Esophagus squamous epithelium (tissue), 5 donors: ENCODE data around the gene LRRC25. TPM values are rescaled to one million over a fixed set of nuclear protein-coding genes. Genes with fewer than 3 reads are reported as not detected.

ENCODE experiments used
- DNase-seq: peaks from one replicate; lab custom pipeline; 2025; lab: John Stamatoyannopoulos, UW
- H3K27ac ChIP-seq, 4 donors: fragments of 200-600 bp; sonication (generic); one replicate each; pipeline ENCODE4 v1.5.1; 2016 to 2019; ENCODE audit warnings: mild to moderate bottlenecking in 1 of 4
- H3K27me3 ChIP-seq, 4 donors: fragments of 200-600 bp; sonication (generic); 1 replicate in 3 of 4; 2 replicates in 1 of 4; pipeline versions ENCODE4 v1.5.1 to v1.6.0; 2017 to 2021; ENCODE audit warnings: antibody characterized with exemption in 1 of 4
- H3K36me3 ChIP-seq, 3 donors: fragments of 200-600 bp; sonication (generic); one replicate each; pipeline ENCODE4 v1.5.1; 2016 to 2019
- H3K4me1 ChIP-seq, 3 donors: fragments of 200-600 bp; sonication (generic); one replicate each; pipeline ENCODE4 v1.5.1; 2017 to 2019
- H3K4me3 ChIP-seq, 4 donors: fragments of 200-600 bp; sonication (generic); 1 replicate in 3 of 4; 2 replicates in 1 of 4; pipeline ENCODE4 v1.5.1; 2016 to 2019; ENCODE audit warnings: mild to moderate bottlenecking in 2 of 4, moderate library complexity in 1 of 4
- H3K9me3 ChIP-seq, 3 donors: fragments of 200-600 bp; sonication (generic); one replicate each; pipeline ENCODE4 v1.5.1; 2016 to 2019
- POLR2A ChIP-seq, 4 donors: fragments of 450-650 bp; IDR thresholded peaks; one replicate each; pipeline ENCODE4 v1.6.1; 2017; ENCODE audit warnings: antibody characterized with exemption in 4 of 4, mild to moderate bottlenecking in 4 of 4, moderate library complexity in 3 of 4
- WGBS, 2 donors: methylation state at CpG; one replicate each; pipeline ENCODE4 v1.1.5; 2018; 5-methylcytosine and 5-hydroxymethylcytosine counted together
- intact Hi-C: fragments of 100-400 bp; cut with DNase I; formaldehyde crosslinking; loops from one replicate; pipeline ENCODE4 v1.15.0; 2022
- total RNA-seq, 4 donors: library from RNA; depleted of rRNA; stranded (reverse); fragments of >200 nt; gene quantifications; one replicate each; pipeline ENCODE4 v1.1.0, GENCODE V29; 2016
- TF ChIP-seq, protein P1 (sequence below), 6 experiments: fragments of 450-650 bp in 4 of 6; fragments of 200-600 bp in 2 of 6; sonication (generic) in 2 of 6; IDR thresholded peaks; one replicate each; pipeline ENCODE4 v1.5.1; 2016 to 2019; ENCODE audit warnings: antibody characterized with exemption in 6 of 6, mild to moderate bottlenecking in 4 of 6, moderate library complexity in 4 of 6
- donor health status: DM: yes; HTN: yes; CAD: no.

Gene LRRC25
- total RNA-seq, 4 donors from 2014 or later = 0.53 to 10.3 (median 1.9) TPM

DNA sequence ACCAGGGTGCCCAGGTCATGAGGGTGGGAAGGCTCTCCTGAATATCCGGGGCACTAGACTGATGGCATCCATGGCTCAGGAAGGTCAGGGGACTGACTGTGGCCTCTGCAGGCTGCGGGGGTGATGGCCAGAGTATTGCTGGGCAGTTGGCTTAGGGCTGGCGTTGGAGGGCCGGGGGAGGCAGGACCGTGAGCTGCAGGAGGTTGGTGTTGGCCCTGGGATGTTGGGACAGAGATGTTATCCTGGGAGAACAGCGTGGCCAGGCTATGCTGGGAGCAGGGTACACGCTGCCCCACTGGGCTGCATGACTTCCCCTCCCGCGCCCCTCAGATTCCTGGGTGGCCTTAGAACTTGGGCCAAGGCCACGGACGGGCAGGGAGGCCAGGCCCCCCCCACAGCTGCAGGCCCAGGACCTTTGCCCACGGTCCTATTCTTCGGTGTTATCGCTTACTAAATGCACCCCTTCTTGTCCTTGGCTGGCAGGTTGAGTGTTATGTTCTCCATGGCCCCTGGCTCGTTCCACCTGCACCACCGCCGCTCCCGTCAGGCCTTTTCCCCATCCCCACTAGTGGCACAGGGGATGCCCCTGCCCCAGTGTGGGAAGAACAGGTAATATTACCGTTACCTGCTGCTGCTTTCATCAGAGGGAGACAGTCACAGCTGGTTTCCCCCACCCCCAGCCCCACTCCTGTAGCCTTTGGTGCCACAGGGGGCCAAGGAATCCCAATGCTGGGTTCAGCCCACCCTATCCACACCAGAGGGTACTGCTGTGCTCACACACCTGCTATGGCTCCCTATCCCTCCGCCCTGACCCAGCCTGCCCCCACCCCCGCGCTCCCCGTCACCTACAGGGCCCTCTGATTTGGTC lies 43.7 kb upstream of the LRRC25 start:
- H3K4me3 ChIP-seq = no peak overlapping the region
- intact Hi-C loops = no loop called here
- DNase-seq = no peak
- no peak overlapping the region for H3K27ac ChIP-seq
- peaks cover 17 to 35% (median 28%) of the 10 kb centered on the region in 3 donors for H3K36me3 ChIP-seq
- peaks cover 0 to 16% (median 0%) of the 10 kb centered on the region in 4 donors for H3K27me3 ChIP-seq
- no peaks in the 10 kb centered on the region for H3K9me3 ChIP-seq
- WGBS, 2 donors = 75 to 87% methylated on average over 13 of the region's 23 CpGs
- peaks cover 20 to 39% (median 34%) of the 10 kb centered on the region in 3 donors for H3K4me1 ChIP-seq
- no peak for TF ChIP-seq POLR2A (IDR thresholded peaks at IDR 0.05)
- TF ChIP-seq, protein P1, sequence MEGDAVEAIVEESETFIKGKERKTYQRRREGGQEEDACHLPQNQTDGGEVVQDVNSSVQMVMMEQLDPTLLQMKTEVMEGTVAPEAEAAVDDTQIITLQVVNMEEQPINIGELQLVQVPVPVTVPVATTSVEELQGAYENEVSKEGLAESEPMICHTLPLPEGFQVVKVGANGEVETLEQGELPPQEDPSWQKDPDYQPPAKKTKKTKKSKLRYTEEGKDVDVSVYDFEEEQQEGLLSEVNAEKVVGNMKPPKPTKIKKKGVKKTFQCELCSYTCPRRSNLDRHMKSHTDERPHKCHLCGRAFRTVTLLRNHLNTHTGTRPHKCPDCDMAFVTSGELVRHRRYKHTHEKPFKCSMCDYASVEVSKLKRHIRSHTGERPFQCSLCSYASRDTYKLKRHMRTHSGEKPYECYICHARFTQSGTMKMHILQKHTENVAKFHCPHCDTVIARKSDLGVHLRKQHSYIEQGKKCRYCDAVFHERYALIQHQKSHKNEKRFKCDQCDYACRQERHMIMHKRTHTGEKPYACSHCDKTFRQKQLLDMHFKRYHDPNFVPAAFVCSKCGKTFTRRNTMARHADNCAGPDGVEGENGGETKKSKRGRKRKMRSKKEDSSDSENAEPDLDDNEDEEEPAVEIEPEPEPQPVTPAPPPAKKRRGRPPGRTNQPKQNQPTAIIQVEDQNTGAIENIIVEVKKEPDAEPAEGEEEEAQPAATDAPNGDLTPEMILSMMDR (IDR thresholded peaks at IDR 0.05) = no peak

DNA sequence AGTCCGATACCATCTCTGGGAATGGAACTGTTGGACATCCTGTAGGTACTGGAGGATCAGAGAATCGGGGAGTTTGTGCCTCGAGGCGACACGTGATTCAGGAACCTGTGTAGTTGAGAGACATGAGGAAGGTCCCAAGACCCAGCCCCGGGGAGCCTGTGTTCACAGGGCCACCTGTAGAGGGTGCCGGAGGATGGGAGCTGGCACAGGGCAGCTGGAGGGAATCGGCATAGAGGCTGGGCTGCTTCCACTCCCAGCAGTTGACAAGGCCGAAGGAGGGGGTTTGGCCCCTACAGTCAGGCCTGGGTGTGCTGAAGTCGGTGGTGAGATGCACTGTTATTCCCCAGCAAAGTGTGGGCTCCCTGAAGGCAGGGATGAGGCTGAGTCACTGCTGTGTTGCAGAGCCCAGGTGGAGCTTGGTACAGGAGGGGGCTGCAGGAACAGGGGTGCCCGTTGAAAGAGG lies 43.0 kb upstream of the LRRC25 start:
- intact Hi-C loops = no loop called here
- no peaks in the 10 kb centered on the region for H3K9me3 ChIP-seq
- H3K4me3 ChIP-seq = no peak overlapping the region
- peaks cover 0 to 16% (median 0%) of the 10 kb centered on the region in 4 donors for H3K27me3 ChIP-seq
- 41 to 55% methylated on average over 8 to 9 of the region's 11 CpGs for WGBS, 2 donors
- H3K4me1 ChIP-seq = peaks cover 20 to 46% (median 34%) of the 10 kb centered on the region in 3 donors
- peaks cover 10 to 31% (median 21%) of the 10 kb centered on the region in 3 donors for H3K36me3 ChIP-seq
- TF ChIP-seq, protein P1 (IDR thresholded peaks at IDR 0.05) = peak in 3 of 6 experiments; percentile 5 to 24 (median 11)
- no peak for TF ChIP-seq POLR2A (IDR thresholded peaks at IDR 0.05)
- DNase-seq = no peak
- peak overlapping the region in 1 of 4 donors; percentile 34 for H3K27ac ChIP-seq

DNA sequence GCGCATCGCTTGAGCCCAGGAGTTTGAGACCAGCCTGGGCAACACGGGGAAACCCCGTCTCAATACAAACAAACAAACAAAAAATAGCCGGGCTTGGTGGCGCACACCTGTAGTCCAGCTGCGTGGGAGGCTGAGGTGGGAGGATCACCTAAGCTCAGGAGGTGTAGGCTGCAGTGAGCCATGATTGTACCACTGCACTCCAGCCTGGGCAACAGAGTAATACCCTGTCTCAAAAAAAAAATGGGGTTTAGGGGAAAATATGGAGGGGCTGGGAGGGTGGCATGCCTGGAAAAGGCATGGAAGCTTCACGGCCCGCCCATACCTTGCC lies 42.5 kb upstream of the LRRC25 start:
- Histone ChIP-seq H3K27me3 (peaks cover 0 to 16% (median 0%) of the 10 kb centered on the region in 4 donors), H3K36me3 (peaks cover 7 to 31% (median 16%) of the 10 kb centered on the region in 3 donors), H3K27ac (peak overlapping the region in 1 of 4 donors; percentile 6), H3K4me3 (no peak overlapping the region), H3K4me1 (peaks cover 20 to 52% (median 34%) of the 10 kb centered on the region in 3 donors), H3K9me3 (no peaks in the 10 kb centered on the region)
- 47 to 78% methylated on average over 5 to 8 of the region's 9 CpGs for WGBS, 2 donors
- DNase-seq = no peak
- TF ChIP-seq, protein P1 (IDR thresholded peaks at IDR 0.05) = no peak
- no peak for TF ChIP-seq POLR2A (IDR thresholded peaks at IDR 0.05)
- intact Hi-C loops = no loop called here

DNA sequence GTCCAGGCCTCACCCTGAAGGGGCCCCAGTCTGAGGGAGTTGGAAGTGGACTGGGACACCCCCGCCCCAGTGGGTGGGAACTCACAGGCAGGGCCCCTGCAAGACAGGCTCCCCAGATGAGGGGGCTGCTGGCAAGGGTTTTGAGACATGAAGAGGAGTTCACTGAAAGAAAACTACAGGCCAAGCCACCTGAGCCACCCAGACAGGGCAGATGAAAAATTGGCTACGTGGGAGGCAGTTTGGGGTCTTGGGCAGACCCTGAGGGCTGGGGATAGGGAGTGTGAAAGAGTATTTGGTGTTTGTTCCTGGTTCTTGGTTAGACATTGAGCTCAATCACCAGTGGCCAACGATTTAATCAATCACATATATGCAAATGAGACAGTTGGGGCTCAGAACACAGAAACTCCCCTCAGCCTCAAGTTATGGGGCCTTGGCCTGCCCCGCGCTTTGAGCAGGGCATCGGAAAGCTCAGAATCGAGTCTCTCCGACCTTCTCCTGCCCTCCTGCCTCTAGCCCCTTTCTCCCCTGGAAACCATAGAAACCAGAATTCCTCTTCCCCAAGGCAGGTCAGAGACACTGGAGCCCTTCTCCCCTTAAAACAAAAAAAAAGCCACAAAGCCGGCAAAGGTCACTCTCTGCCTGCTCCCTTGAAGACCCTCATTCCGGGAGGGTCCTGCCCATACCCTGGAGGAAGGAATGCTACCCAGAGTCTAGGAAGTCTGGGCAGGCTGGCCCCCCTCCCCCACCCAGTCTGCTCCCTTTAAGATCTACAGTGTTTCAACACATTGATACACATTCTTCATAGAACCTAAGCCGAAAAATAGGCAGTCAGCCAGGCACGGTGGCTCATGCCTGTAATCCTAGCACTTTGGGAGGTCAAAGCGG lies 41.8 kb upstream of the LRRC25 start:
- H3K4me1 ChIP-seq = peaks cover 20 to 57% (median 34%) of the 10 kb centered on the region in 3 donors
- intact Hi-C loops = no loop called here
- DNase-seq = no peak
- no peak for TF ChIP-seq POLR2A (IDR thresholded peaks at IDR 0.05)
- TF ChIP-seq, protein P1 (IDR thresholded peaks at IDR 0.05) = no peak
- peaks cover 0 to 16% (median 0%) of the 10 kb centered on the region in 4 donors for H3K27me3 ChIP-seq
- peak overlapping the region in 1 of 4 donors; percentile 62 for H3K4me3 ChIP-seq
- peak overlapping the region; percentile 65 to 84 (median 78) for H3K27ac ChIP-seq
- no peaks in the 10 kb centered on the region for H3K9me3 ChIP-seq
- peaks cover under 1 to 25% (median 9%) of the 10 kb centered on the region in 3 donors for H3K36me3 ChIP-seq
- WGBS, 2 donors = 28 to 37% methylated on average over 5 to 12 of the region's 13 CpGs
